ENCODE results near the gene ANGPTL4.
"Not testable (repeated sequence)": the region's sequence is repeated elsewhere in the genome, so short reads cannot be mapped to it uniquely, and the experiment has no call there.

ANGPTL4 gene

DNA sequence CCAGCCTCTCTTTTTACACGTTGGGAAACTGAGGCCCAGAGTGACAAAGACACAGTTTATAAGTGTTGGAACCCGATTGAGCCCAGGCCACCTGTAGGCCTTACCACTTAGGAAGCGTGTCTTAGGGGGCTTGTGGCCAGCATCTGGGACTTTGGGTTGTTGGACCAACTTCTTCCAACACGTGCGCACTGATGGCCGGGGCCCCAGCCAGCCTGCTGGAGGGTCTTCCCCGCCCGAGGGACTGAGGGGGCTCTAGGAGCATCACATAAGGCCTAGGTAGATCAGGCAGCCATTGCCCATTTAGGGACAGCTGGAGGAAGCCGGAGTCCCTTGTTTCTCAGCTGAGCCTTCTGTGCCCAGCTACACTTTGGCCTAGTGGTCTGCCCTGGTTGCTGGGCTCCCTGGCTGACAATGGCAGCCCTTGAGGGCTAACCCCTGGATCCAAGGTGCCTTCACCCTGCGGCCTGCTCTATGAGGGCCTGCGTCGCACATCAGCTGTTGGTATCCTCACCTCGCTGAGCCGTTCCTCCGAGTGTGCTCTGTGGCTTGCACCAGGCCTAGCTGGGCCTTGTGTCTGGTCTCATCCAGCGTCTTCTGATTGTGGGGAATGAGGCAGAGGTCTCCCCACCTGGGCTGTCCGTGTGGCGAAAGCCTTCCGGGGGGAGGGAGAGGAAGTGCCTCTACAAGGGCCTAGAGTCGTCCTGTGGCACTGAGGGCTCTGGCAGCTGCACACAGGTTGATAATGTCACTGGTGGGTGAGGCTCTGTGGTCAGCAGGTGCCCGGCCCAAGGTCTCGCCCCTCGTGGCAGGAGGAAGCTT lies 27.5 kb downstream of the ANGPTL4 start:
- DNase-seq = no peak

DNA sequence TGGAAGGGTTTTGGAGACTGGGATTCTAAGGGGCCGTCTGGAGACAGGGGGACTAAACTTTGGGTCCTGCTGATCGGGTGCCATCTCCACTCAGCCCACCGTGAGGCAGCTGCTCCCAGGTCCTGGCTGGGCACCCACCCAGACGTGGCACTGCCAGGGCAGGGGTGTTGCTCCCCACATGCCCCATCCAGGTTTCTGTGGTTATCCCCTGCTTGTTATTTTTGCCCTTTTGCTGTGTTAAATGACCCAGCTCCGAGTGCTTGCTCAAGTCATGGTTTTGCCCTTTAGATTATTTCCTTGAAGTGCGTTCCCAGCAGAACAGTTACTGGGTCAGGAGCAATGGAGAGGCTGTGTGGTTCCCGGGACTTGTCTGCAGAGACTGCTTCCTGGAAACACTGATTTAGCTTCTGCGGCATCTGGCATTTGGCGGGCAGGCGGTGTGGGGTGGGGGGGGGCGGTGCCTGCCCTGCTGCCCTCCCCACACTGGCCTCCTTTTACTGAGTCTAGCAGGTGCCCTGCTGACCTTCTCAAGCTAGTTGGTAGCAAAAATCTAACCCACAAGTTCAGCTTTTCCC lies 28.1 kb downstream of the ANGPTL4 start:
- peak; percentile 48 for DNase-seq

DNA sequence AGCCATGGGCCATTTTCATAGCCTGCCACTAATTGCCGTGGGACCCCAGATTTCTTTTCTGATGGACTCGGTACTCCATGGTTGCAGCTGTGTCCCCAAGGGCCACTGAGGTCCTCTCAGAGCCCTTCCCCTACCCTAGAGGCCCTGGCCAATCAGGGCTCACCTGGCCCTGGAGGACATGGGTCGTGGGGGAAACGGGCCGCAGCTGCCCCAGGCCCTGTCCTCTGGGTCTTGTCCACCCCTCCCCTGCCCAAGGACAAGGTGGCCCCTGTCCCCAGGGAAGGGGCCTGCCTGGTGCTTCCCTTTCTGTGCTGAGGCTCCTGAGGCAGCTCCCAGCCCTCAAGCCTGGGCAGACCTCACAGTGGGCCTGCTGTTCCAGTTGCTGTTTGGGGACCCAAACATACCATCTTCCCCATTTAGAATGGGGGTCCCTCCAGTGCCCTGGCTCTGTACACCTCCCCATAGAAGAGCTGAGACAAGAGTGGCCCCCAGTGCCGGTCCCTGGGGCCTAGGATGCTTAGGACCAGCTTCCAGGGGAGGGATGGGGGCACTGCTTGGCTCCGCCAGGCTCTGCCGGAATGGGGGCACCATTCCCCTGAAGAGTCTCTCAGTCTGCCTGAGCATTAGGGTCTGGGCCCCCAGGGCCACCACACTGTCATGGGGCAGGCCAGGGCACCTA lies 29.4 kb downstream of the ANGPTL4 start:
- no peak for DNase-seq

DNA sequence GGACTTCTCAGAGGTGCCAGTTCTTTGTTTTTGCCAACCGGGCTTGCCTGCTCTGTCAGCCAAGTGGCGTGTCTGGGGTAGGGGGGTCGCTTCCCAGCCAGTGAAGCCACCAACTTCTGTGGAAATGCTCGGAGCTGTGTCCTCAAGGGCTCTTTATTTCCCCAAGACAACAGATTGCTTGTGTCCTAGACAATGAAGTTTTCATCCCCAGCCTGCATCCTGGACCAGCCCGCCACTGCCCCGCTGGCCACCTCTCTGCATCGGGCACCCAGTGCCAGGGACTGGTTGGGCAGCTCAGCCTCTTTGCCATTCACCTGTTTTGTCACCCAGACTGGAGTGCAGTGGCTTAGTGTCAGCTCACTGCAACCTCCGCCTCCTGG lies 29.9 kb downstream of the ANGPTL4 start:
- no peak for DNase-seq

DNA sequence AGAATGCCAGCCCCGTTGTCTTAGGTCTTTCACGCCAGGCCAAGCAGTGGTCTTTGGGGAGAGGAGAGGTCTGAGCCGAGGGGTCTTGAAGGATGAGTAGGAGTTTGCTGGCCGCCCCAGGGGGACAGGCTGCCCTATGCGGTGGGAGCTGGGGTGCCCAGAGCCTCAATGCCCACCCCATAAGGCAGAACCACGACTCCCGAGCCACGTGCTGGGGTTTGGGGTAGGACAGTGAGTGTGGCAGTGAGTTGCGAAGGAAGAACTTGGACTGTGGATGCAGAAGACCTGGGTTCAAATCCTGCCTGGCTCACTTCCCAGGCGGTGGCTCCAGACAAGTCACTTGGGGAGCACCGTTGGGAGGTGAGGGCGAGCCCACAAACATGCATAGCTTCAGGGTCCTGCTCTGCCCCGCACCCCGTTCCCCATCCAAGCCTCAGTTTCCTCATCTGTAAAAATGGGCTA lies 31.7 kb downstream of the ANGPTL4 start:
- DNase-seq = no peak

DNA sequence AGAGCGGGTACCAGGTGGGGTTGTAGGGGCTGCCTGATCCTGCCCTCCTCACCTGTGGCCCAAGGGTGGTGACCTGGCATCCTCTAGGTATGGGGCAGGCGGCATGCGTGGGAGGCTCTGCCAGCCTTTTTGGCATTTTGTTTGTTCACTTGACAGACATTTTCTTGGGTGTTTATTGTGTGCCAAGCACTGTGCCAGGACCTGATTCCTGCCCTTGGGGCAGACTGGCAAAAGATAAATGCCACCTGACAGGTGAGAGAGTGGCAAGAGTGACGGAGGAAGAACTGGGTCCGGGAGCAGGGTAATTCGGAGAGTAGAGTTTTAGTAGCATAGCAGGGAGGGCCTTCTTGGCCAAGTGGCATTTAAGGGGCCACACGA lies 32.2 kb downstream of the ANGPTL4 start:
- no peak for DNase-seq

DNA sequence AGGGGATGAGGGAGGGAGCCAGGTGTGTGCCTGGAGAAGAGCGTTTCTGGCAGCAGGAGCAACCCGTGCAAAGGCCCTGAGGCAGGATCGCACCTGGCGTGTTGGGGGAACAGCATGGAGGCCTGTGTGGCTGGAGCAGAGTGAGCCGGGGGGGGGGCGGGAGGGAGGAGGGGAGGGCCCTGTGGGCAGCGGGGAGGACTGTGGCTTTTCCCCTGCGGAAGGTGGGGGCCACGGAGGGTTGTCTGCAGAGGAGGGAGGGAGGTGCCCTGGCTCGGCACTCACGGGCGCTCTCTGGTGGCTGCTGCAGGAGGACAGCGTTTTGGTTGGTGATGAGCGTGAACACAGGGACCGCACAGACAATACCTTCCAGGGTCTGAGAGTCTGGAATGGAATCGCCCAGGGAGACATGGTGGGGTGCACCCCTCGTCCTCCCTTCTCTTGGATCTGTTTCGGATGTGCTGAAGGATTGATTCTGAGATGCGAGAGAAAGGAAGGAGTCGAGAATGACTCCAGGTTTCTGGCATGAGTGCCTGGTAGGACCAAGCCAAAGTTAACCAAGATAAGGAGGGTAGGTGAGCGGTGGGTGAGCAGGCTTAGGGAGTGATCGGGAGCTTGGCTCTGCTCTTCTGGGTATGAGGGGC lies 32.7 kb downstream of the ANGPTL4 start:
- peak; percentile 62 for DNase-seq

DNA sequence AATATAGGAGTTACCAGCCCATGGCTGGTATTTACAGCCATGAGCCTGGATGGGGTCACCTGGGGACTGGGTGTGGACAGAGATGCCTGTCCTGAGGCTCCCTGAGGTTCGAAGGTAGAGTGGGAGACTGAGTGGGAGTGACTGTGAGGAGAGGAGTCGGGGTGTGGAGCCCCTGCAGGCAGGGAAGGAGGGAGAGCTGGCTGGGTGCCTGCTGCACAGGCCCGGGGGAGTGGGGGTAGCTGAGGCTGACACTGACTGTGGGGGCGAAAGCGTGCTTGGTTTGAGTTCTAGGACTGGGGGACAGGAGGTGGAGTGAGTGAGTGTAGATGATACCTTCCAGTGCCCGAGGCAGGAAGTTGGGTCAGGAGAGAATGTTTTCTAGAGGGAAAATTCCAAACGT lies 33.3 kb downstream of the ANGPTL4 start:
- DNase-seq = no peak

DNA sequence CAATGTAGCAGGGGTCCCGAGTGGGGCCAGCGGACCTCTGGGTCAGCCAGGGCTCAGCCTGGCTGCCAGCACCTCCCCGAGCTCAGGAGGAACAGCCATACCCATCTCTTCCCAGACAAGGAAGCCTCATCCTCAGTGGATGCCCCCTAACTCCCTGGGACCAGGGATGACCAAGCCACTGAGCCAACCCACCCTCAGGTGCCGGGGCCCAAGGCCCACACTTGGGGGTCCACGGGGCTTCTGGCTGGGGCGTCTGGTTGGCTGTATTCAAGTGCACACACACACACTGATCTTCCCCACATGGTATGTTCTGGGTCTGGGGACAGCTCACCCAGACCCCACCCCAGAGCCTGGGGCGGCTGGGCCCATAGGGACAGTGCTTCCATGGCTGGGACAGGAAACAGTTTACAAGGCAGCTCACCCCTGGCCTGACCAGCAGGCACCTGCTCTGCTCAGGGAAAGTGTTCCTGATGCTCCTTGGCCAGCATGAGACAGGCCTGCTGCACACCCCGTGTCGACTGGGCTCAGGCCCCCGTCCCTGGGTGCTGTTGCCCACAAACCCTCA lies 33.9 kb downstream of the ANGPTL4 start:
- no peak for DNase-seq

DNA sequence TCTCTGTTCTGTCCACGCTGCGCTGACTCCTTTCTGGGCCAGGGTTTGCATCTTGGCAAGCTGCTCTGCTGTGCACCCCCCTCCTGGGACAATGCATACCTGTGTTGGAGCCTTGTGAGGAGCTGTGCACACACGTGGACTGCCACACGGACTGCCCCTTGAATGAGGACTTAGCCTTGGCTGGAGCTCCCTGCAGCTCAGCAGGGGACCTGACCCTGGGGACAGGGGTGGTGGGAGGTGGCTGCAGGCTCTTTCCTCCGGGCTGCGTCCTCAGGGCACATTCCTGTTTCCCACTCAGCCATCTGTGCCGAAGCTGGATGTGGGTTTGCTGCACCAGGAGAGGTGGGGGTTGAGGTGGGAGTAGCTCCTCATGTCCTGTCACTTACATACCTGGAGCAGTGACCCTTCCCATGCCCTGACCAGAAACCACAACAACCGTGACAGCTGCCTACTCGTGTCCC lies 34.4 kb downstream of the ANGPTL4 start:
- DNase-seq = no peak

DNA sequence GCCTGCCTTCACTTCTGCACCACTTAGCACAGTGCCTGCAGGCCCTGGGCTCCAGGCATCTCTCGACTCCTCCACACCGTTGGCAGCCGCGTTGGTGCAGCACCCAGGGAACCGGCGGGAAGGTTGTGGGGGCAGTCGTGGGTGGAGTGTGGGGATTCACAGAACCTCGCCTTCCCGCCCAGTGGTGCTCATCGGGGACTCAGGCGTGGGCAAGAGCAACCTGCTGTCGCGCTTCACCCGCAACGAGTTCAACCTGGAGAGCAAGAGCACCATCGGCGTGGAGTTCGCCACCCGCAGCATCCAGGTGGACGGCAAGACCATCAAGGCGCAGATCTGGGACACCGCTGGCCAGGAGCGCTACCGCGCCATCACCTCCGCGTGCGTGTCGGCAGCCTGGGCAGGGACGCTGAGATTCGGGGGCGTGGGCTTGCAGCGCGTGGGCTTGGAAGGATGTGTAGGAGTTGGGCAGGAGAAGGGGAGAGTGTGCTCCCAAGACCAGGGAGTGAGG lies 35.8 kb downstream of the ANGPTL4 start:
- DNase-seq = no peak

DNA sequence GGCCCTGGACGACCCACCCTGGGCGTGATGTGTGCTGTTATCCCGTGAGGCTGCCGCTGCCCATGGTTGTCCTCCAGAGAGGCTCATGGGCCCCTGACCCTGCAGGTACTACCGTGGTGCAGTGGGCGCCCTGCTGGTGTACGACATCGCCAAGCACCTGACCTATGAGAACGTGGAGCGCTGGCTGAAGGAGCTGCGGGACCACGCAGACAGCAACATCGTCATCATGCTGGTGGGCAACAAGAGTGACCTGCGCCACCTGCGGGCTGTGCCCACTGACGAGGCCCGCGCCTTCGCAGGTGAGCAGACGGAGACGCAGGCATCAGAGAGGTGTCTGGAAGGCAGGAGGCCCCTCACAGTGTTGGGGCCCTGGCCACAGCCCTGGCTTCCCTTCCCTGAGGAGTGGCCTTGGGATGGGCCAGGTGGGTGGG lies 38.0 kb downstream of the ANGPTL4 start:
- no peak for DNase-seq

DNA sequence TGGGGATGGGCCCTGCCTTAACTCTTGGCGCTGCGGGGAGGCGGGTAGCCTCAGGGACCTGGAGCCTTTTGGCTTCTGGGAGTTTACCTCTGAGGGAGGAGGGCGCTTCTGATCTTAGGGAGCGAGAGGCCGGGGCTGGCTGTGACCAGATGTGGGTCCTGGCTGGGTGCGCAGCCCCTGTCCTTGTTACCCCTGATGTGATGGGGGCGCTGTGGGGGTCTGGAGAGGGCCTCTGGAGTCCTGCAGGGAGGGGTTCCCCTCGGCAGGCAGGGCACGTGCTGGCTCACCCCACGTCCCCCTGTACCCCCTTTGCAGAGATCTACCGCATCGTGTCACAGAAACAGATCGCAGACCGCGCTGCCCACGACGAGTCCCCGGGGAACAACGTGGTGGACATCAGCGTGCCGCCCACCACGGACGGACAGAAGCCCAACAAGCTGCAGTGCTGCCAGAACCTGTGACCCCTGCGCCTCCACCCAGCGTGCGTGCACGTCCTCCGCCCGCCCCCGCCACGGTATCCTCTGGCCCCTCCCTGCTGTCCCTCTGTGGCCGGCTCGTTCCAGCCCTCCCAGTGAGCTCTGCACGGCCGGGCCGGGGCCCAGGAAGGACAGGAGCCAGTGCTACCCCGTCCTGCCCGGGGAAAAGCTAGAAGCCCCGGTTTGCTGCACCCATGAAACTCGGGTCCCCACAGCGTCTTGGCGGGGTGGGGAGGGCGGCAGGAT lies 39.3 kb downstream of the ANGPTL4 start:
- no peak for DNase-seq

DNA sequence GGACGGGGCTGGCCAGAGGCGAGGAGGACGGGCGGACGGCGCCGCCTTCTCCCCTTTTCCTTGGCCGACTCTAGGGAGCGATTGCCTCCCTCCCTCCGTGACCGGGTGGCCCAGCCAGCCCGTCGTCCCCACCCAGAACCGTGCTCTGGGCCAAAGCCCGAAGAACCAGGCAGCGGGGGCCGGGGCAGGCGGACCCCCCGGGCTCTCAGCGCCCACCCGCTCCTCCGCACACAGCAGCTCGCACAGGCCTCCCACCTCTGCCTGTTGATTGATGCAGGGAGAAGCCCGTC lies 39.8 kb downstream of the ANGPTL4 start:
- no peak for DNase-seq

DNA sequence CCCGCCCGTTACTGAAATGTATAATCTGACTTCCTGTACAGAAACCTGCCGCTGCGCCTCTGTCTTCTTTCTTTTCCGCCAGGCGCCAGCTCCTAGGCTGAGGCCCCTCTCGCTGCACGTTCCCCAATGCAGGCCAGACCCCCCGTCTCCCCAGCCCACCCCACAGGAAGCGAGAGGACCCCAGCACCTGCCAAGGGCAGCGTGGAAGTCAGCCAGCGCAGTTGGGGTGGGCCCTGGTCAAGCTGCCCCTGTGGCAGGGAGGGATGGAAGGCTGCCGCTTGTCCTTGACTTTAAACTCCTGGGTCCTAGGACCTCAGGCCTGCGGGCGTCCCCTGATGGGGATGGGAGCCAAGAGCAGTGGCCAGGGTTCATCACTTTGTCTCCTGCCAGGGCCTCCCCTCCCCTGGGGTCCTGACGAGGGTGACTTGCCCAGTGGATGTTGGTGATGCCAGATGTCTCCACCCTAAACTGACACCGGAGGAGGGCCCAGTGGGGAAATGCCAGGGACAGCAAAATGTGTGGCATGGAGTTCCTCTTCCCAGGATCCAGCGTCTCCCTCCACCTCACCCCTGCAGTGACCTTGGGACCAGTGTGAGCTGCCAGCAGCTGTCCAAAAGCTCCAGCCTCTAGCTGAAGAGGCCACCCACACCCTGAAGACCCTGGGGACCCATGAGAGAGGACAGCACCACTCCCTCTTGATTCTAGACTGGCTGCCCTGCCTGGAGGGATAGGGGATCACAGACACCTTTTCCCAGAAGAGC lies 40.6 kb downstream of the ANGPTL4 start:
- DNase-seq = no peak

DNA sequence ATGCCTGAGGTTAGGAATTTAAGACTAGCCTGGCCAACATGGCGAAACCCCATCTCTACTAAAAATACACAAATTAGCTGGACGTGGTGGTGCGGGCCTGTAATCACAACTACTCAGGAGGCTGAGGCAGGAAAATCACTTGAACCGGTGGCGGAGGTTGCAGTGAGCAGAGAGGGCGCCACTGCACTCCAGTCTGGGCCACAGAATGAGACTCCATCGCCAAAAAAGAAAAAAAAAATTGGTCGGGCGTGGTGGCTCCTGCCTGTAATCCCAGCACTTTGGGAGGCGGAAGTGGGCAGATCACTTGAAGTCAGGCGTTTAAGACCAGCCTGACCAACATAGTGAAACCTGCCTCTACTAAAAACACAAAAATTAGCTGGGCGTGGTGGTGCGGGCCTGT lies 46.8 kb downstream of the ANGPTL4 start:
- DNase-seq = not testable (repeated sequence)

DNA sequence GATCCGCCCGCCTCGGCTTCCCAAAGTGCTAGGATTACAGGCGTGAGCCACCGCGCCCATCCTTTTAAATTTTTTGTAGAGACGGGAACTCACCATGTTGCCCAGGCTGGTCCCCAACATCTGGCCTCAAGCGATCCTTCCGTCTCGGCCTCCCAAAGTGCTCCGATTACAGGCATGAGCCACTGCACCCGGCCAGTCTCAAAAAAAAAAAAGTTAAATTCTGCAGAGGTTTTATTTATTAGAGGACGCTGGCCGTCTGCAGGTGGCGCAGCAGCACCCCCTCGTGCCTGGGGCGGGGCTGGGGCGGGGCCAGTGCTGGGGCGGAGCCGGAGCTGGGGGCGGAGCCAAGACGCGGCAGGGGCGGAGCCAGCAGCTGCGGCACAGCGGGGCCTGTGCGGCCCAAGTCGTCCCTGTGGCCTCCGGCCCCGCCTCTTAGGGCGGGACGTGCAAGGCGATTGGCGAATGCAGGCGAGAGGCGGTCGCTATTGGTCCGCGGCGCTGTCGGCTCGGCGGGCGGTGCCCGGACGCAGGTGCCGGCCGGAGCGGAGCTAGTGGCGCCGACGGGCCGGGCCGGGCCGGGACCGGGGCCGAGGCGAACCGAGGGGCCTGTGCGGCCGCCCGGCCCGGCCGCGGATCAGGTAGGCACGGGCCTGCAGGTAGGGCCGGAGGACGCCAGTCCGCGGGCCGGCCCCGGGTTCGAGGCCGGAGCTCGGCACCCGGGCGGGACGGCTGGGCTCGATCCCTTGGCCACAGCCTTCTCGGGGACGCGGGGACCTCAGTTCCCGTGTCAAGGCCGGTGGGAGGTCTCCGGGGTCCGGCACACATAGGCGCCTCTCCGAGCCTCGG lies 49.1 kb downstream of the ANGPTL4 start, which contains the start of gene MARCHF2:
MARCHF2 (plus strand) TSS at position 523 of the 846 bp plus-strand sequence. CDS start 8,536 bp downstream, outside the sequence.
- peak; percentile 98 for DNase-seq

DNA sequence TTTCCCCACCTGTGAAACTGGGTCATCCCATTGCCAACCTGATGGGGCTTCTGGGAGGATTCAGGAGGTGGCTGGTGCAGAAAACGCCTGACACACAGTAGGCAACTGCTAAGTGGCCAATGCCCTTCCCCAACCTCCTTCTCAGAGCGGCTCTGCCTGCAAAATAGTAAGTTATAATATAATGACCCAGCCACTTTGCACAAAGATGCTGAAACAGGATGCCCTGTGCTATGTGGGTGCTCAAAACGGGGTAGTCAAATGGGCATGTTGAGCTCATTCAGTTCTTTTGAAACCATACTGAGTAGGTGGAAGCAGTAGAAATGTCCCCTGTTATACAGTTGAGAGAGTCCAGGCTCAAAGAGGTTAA lies 49.7 kb downstream of the ANGPTL4 start:
- DNase-seq = no peak

DNA sequence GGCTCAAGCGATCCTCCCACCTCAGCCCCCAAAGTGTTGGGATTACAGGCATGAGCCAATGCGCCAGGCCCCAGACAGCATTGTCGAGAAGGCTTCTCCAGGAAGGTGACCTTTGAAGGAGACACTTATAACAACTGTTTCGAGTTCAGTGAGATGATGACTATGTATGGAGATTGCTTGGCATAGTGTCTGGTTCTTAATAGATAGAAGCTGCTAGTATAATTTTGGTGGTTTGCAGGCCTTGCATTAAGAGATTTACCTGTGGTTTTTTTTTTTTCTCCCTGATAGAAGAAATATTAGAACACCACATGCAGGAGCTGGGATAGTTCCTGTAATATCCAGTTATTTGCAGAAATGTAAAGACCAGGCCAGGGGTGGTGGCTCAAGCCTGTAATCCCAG lies 52.8 kb downstream of the ANGPTL4 start:
- no peak for DNase-seq
